Fibroblast of pulmonary artery (primary cell): ENCODE measurements around the gene M6PR.
"Not testable (repeated sequence)": the region's sequence is repeated elsewhere in the genome, so short reads cannot be mapped to it uniquely, and the experiment has no call there.

Experiments used
- DNase-seq: peaks from one replicate; pipeline ENCODE4 v3.0.0-alpha.2; 2010; ENCODE audit warnings: low read depth
- H3K4me3 ChIP-seq: replicated peaks from 2 replicates; pipeline ENCODE4 v1.5.1; 2011; ENCODE audit warnings: low read depth, mild to moderate bottlenecking, control low read depth, low read length, moderate library complexity
- CTCF ChIP-seq: IDR thresholded peaks from 2 replicates; pipeline ENCODE4 v1.5.1; 2011; ENCODE audit warnings: mild to moderate bottlenecking, control low read depth, low read length, inconsistent platforms; ENCODE audit errors: missing control alignments

The M6PR gene

GRCh38 chr12:8903646-8904045 lies 45.8 kb downstream of the M6PR start:
- H3K4me3 ChIP-seq: no peak overlapping the region
- no peak for TF ChIP-seq CTCF
- DNase-seq: no peak

DNA sequence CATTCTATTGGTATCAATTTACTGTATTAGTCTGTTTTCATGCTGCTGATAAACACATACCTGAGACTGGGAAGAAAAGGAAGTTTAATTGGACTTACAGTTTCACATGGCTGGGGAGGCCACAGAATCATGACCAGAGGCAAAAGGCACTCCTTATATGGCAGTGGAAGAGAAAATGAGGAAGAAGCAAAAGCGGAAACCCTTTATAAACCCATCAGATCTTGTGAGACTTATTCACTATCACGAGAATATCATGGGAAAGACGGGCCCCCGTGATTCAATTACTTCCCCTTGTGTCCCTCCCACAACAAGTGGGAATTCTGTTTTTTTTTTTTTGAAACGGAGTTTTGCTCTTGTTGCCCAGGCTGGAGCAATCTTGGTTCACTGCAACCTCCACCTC lies 46.7 kb downstream of the M6PR start:
- not testable (repeated sequence) for H3K4me3 ChIP-seq, DNase-seq

- TF ChIP-seq CTCF: no peak
- H3K4me3 ChIP-seq: no peak overlapping the region
- no peak for DNase-seq
These were observed 49.6 kb downstream of the M6PR start for GRCh38 chr12:8899830-8900229.

- DNase-seq: no peak
- TF ChIP-seq CTCF: no peak
- H3K4me3 ChIP-seq: no peak overlapping the region
These were observed 52.4 kb downstream of the M6PR start for GRCh38 chr12:8897081-8897480.

DNA sequence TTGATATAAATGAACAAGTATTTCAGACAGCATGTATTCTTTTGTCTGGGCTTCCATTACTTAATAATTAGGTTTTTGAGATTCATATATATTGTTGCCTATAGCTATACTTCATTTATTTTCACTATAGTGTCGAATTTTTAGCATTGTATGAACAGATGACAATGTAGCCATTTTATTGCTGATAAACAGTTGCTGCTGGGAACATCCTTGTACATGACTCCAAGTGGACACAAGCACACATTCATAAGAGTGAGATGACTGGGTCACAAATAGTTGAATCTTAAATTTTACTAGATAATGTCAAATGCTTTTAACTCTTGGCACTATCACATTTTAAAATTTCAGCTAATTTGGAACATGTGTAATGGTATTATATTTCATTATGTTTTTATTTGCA lies 54.5 kb downstream of the M6PR start:
- TF ChIP-seq CTCF: no peak
- H3K4me3 ChIP-seq: no peak overlapping the region
- no peak for DNase-seq

- no peak overlapping the region for H3K4me3 ChIP-seq
- TF ChIP-seq CTCF: no peak
- no peak for DNase-seq
These were observed 55.1 kb downstream of the M6PR start for GRCh38 chr12:8894378-8894777.

- DNase-seq: no peak
- H3K4me3 ChIP-seq: no peak overlapping the region
- TF ChIP-seq CTCF: no peak
These were observed 57.5 kb downstream of the M6PR start for GRCh38 chr12:8891976-8892375.
